WTC11 (cell line): ENCODE data around the gene HSH2D.

Experiments used
- ATF2 ChIP-seq: sonication (generic); formaldehyde crosslinking; IDR thresholded peaks from 2 replicates; pipeline ENCODE4 v1.8.1; 2022; ENCODE audit warnings: low read depth, missing genetic modification reagents, borderline replicate concordance
- ATF3 ChIP-seq: sonication (generic); formaldehyde crosslinking; conservative IDR thresholded peaks from 2 replicates; pipeline ENCODE4 v1.8.1; 2022; ENCODE audit warnings: mild to moderate bottlenecking, missing genetic modification reagents
- CTCF ChIP-seq: fragments of 200-600 bp; IDR thresholded peaks from 2 replicates; pipeline ENCODE4 v1.8.0; 2022; ENCODE audit warnings: antibody characterized with exemption
- HMGXB4 ChIP-seq: sonication (generic); formaldehyde crosslinking; IDR thresholded peaks from 2 replicates; pipeline ENCODE4 v1.8.1; 2023; ENCODE audit warnings: mild to moderate bottlenecking, moderate library complexity, missing genetic modification reagents
- NFYB ChIP-seq: sonication (generic); formaldehyde crosslinking; conservative IDR thresholded peaks from 2 replicates; pipeline ENCODE4 v1.8.0; 2022; ENCODE audit warnings: low read depth, missing genetic modification reagents
- SMAD3 ChIP-seq: sonication (generic); formaldehyde crosslinking; IDR thresholded peaks from 2 replicates; pipeline ENCODE4 v1.8.0; 2022; ENCODE audit warnings: missing genetic modification reagents, mild to moderate bottlenecking, borderline replicate concordance
- ZSCAN18 ChIP-seq: fragments of 250-450 bp; sonication (Bioruptor Pico); IDR thresholded peaks from 2 replicates; pipeline ENCODE4 v2.1.2; 2022; ENCODE audit warnings: mild to moderate bottlenecking, moderate library complexity

GRCh38 chr19:16095071-16095571 is 48.4 kb upstream of the HSH2D start:
- TF ChIP-seq CTCF: no peak
- TF ChIP-seq NFYB (CRISPR knock-in tag): no peak
- TF ChIP-seq ATF2 (CRISPR knock-in tag): no peak
- TF ChIP-seq ATF3 (CRISPR knock-in tag): no peak
- TF ChIP-seq SMAD3 (CRISPR knock-in tag): no peak
- TF ChIP-seq HMGXB4: no peak
- no peak for TF ChIP-seq ZSCAN18 (CRISPR knock-in tag)
